Bronchial smooth muscle cell (primary cell): ENCODE data around the gene SEC62. TPM values are rescaled to one million over a fixed set of nuclear protein-coding genes. Genes with fewer than 3 reads are reported as not detected.

Experiments
- total RNA-seq: library from RNA; depleted of rRNA; stranded (reverse); fragments of >200 nt; gene quantifications from 2 replicates; pipeline ENCODE4 v1.2.1, GENCODE V29; 2014

The SEC62 gene, protein sequence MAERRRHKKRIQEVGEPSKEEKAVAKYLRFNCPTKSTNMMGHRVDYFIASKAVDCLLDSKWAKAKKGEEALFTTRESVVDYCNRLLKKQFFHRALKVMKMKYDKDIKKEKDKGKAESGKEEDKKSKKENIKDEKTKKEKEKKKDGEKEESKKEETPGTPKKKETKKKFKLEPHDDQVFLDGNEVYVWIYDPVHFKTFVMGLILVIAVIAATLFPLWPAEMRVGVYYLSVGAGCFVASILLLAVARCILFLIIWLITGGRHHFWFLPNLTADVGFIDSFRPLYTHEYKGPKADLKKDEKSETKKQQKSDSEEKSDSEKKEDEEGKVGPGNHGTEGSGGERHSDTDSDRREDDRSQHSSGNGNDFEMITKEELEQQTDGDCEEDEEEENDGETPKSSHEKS
- total RNA-seq: 38.6 and 60.9 TPM in 2 replicates

DNA sequence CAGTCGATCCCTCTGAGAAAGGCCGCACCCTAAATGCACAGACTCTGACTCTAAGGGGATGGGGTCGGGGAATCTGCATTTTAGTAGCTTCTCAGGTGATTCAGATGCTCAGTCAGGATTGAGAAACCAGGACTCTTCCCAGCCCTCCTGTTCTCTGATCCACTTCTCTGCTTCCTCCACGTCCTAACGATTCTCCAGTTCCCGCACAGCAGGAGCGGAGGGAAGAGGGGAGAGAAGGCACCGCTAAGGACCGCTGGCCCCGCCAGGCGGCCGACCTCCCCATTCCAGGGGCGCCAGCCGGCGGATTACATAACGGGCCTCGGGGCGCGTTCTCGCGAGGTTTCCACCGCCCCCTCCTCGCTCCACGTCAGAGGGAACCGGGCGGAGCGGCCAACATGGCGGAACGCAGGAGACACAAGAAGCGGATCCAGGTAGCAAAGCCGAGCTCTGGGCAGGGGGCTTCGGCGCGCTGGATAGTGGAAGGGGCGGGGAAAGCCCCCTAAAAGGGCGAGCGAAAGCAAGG is at the start of gene SEC62:
Gene SEC62 (plus strand): TSS at position 380 of the 523 bp plus-strand sequence. CDS start 16 bp downstream, at position 396.

DNA sequence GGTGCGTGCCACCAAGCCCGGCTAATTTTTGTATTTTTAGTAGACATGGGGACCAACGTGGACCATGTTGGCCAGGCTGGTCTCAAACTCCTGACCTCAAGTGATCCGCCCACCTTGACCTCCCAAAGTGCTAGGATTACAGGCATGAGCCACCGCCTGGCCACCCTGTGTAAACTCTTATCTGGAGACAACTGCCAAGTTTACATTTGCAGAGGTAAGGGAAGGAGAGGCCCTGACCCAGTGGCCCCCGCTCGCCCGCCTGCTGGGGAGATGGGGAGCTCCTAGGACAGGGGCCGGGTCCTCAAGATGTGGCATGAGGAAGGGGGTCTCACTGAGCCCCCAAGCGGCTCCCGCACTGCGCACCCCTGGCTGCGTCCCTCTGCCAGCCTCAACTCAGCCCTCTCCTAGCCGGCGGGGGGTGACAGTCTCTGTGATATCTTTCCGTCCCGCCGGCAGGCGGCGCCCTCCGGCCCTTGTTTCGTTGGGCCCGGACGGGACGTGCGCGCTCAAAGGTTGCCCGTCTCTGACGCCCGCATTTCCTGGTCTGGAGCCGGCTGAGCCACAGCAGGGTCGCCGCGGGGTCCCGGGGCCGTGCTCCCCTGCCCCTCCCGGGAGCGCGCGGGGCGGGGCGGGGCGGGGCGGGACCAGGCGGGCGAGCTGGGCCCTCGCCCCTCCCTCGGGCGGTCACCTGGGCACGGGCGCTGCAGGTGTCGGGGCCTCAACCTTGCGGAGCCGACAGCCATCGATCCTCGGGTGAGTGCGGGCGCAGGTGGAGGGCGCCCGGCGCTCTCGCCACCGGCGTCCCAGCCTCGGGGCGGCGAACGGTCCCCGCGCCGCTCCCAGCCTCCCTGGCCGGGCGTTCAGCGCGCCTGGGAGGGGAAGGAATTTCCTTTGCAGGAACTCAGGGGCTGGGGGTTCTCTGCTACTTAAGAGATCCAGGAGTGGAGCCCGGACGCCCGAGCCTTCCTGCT is 71.1 kb downstream of the SEC62 start, which contains the start of gene GPR160:
Gene GPR160 (plus strand): TSS at position 533 of the 971 bp plus-strand sequence. CDS start 45,978 bp downstream, outside the sequence.

Other genes with a start within 250 kb of the SEC62 start
- 19.6 and 290 TPM in 2 replicates for gene TERC, start 201.7 kb upstream of the SEC62 start, total RNA-seq
- gene ACTRT3, start 197.2 kb upstream of the SEC62 start, total RNA-seq: 6.6 and 7.1 TPM in 2 replicates
- gene MYNN, start 193.4 kb upstream of the SEC62 start, total RNA-seq: 23.8 and 31.3 TPM in 2 replicates
- not detected in 2 replicates for gene LRRIQ4, start 153.9 kb upstream of the SEC62 start, total RNA-seq
- 0.86 and 1.7 TPM in 2 replicates for gene LRRC34, start 153.9 kb upstream of the SEC62 start, total RNA-seq
- gene LRRC31, start 96.9 kb upstream of the SEC62 start, total RNA-seq: not detected in 2 replicates
- gene SAMD7, start 55.2 kb upstream of the SEC62 start, total RNA-seq: not detected in 2 replicates
- gene GPR160, start 71.2 kb downstream of the SEC62 start, total RNA-seq: under 0.01 TPM in 1 of 2 replicates, not detected in the other
- 21.9 and 22.2 TPM in 2 replicates for gene PHC3, start 214.9 kb downstream of the SEC62 start, total RNA-seq